H9 (cell line): ENCODE results near the gene KCNMA1. TPM values are rescaled to one million over a fixed set of nuclear protein-coding genes. Genes with fewer than 3 reads are reported as not detected.

Experiments used
- DNase-seq: peaks from one replicate; pipeline ENCODE4 v3.0.0-alpha.2; 2017
- H2AFZ ChIP-seq: one replicate; pipeline ENCODE4 v1.6.1; 2013; ENCODE audit warnings: mild to moderate bottlenecking, low read length, control low read depth, moderate library complexity
- H2AK5ac ChIP-seq: 2 replicates; pipeline ENCODE4 v1.6.1; 2013; ENCODE audit warnings: low read length, control low read depth, mixed read lengths; ENCODE audit not compliant: insufficient read length
- H2BK120ac ChIP-seq: one replicate; pipeline ENCODE4 v1.6.1; 2013; ENCODE audit warnings: low read depth, mild to moderate bottlenecking, low read length, control low read depth, inconsistent platforms; ENCODE audit not compliant: poor library complexity, severe bottlenecking
- H2BK12ac ChIP-seq: 2 replicates; pipeline ENCODE4 v1.6.1; 2013; ENCODE audit warnings: low read length, control low read depth, mixed read lengths, low read depth; ENCODE audit not compliant: insufficient read length
- H2BK15ac ChIP-seq: 2 replicates; pipeline ENCODE4 v1.6.1; 2013; ENCODE audit warnings: low read depth, low read length, control low read depth
- H2BK20ac ChIP-seq: one replicate; pipeline ENCODE4 v1.6.1; 2013; ENCODE audit warnings: low read depth, mild to moderate bottlenecking, low read length, control low read depth, inconsistent platforms; ENCODE audit not compliant: poor library complexity, severe bottlenecking
- H2BK5ac ChIP-seq: 2 replicates; pipeline ENCODE4 v1.6.1; 2013; ENCODE audit warnings: low read length, control low read depth, mixed read lengths; ENCODE audit not compliant: insufficient read length
- H3K14ac ChIP-seq: 2 replicates; pipeline ENCODE4 v1.6.1; 2013; ENCODE audit warnings: low read length, control low read depth; ENCODE audit not compliant: insufficient read depth
- H3K18ac ChIP-seq: 2 replicates; pipeline ENCODE4 v1.6.1; 2013; ENCODE audit warnings: low read depth, mild to moderate bottlenecking, mixed read lengths, low read length, control low read depth; ENCODE audit not compliant: insufficient read length
- H3K23ac ChIP-seq: 2 replicates; pipeline ENCODE4 v1.6.1; 2013; ENCODE audit warnings: low read length, control low read depth, mixed read lengths, low read depth; ENCODE audit not compliant: insufficient read length
- H3K23me2 ChIP-seq: 2 replicates; pipeline ENCODE4 v1.6.1; 2013; ENCODE audit warnings: low read depth, mild to moderate bottlenecking, mixed read lengths, low read length, control low read depth; ENCODE audit not compliant: insufficient read length, poor library complexity, severe bottlenecking
- H3K27ac ChIP-seq: 2 replicates; pipeline ENCODE4 v1.5.1; 2013; ENCODE audit warnings: low read length, control low read depth, mixed read lengths, low read depth; ENCODE audit not compliant: insufficient read length
- H3K27me3 ChIP-seq: 2 replicates; pipeline ENCODE4 v1.6.1; 2013; ENCODE audit warnings: low read length, control low read depth, inconsistent platforms; ENCODE audit not compliant: insufficient read depth
- H3K4ac ChIP-seq: 2 replicates; pipeline ENCODE4 v1.6.1; 2013; ENCODE audit warnings: low read depth, mild to moderate bottlenecking, control low read depth, inconsistent platforms, low read length, moderate library complexity
- H3K4me1 ChIP-seq: 2 replicates; pipeline ENCODE4 v1.6.1; 2013; ENCODE audit warnings: low read length, control low read depth, inconsistent platforms; ENCODE audit not compliant: insufficient read depth
- H3K4me2 ChIP-seq: 2 replicates; pipeline ENCODE4 v1.6.1; 2013; ENCODE audit warnings: low read length, control low read depth, mixed read lengths; ENCODE audit not compliant: insufficient read length, insufficient read depth
- H3K56ac ChIP-seq: 2 replicates; pipeline ENCODE4 v1.6.1; 2013; ENCODE audit warnings: low read depth, mild to moderate bottlenecking, mixed read lengths, low read length, control low read depth; ENCODE audit not compliant: insufficient read length
- H3K79me1 ChIP-seq: 2 replicates; pipeline ENCODE4 v1.6.1; 2013; ENCODE audit warnings: low read depth, mild to moderate bottlenecking, moderate library complexity, low read length, control low read depth, inconsistent platforms; ENCODE audit not compliant: insufficient read depth, poor library complexity, severe bottlenecking
- H3K79me2 ChIP-seq: 2 replicates; pipeline ENCODE4 v1.6.1; 2013; ENCODE audit warnings: low read length, control low read depth, inconsistent platforms; ENCODE audit not compliant: insufficient read depth
- H3K9ac ChIP-seq: 2 replicates; pipeline ENCODE4 v1.6.1; 2013; ENCODE audit warnings: low read length, control low read depth, mixed read lengths; ENCODE audit not compliant: insufficient read length; ENCODE audit errors: extremely low read depth
- H3K9me3 ChIP-seq: one replicate; pipeline ENCODE4 v1.6.1; 2013; ENCODE audit warnings: low read depth, low read length, inconsistent platforms; ENCODE audit not compliant: control insufficient read depth
- H3T11ph ChIP-seq: one replicate; pipeline ENCODE4 v1.6.1; 2013; ENCODE audit warnings: mild to moderate bottlenecking, low read length, control low read depth, inconsistent platforms
- H4K20me1 ChIP-seq: one replicate; pipeline ENCODE4 v1.6.1; 2013; ENCODE audit not compliant: control insufficient read depth, insufficient read length, insufficient read depth
- H4K5ac ChIP-seq: 2 replicates; pipeline ENCODE4 v1.6.1; 2013; ENCODE audit warnings: low read depth, mild to moderate bottlenecking, mixed read lengths, low read length, control low read depth; ENCODE audit not compliant: insufficient read length
- H4K8ac ChIP-seq: replicated peaks from 2 replicates; pipeline ENCODE4 v1.6.1; 2013; ENCODE audit warnings: low read length, control low read depth, mixed read lengths, low read depth; ENCODE audit not compliant: insufficient read length
- H4K91ac ChIP-seq: 2 replicates; pipeline ENCODE4 v1.6.1; 2013; ENCODE audit warnings: low read depth, mild to moderate bottlenecking, moderate library complexity, mixed read lengths, low read length, control low read depth; ENCODE audit not compliant: insufficient read length
- H3K27ac Mint-ChIP-seq, 3 experiments: 2 replicates in 2 of 3; 3 replicates in 1 of 3; pipeline ENCODE4 v1.8.0; 2020 to 2021; ENCODE audit warnings: mixed read lengths in 3 of 3, mild to moderate bottlenecking in 1 of 3, moderate library complexity in 1 of 3
- H3K27me3 Mint-ChIP-seq: 2 replicates; pipeline ENCODE4 v1.8.0; 2021; ENCODE audit warnings: low read depth, mild to moderate bottlenecking, moderate library complexity, mixed read lengths
- H3K36me3 Mint-ChIP-seq, 3 experiments: 2 replicates in 2 of 3; 3 replicates in 1 of 3; pipeline ENCODE4 v1.8.0; 2020 to 2021; ENCODE audit warnings: low read depth in 3 of 3, mixed read lengths in 3 of 3; ENCODE audit not compliant: insufficient read depth in 1 of 3
- H3K4me1 Mint-ChIP-seq, 2 experiments: 2 replicates each; pipeline ENCODE4 v1.8.0; 2020; ENCODE audit warnings: mixed read lengths in 2 of 2
- H3K4me3 Mint-ChIP-seq, 2 experiments: 2 replicates in 1 of 2; 3 replicates in 1 of 2; pipeline ENCODE4 v1.8.0; 2020 to 2021; ENCODE audit warnings: mild to moderate bottlenecking in 2 of 2, mixed read lengths in 2 of 2, moderate library complexity in 1 of 2
- H3K9me3 Mint-ChIP-seq, 2 experiments: 2 replicates in 1 of 2; 3 replicates in 1 of 2; pipeline ENCODE4 v1.8.0; 2020; ENCODE audit warnings: mild to moderate bottlenecking in 2 of 2, mixed read lengths in 2 of 2, moderate library complexity in 1 of 2
- WGBS: extraction: QIAGEN DNeasy Blood & Tissue Kit; methylation state at CpG from one replicate; pipeline ENCODE4 v1.1.7; 2013; ENCODE audit warnings: missing lambda C conversion rate, low lambda C conversion rate, mixed read lengths; ENCODE audit not compliant: insufficient read length; ENCODE audit errors: extremely low coverage; 5-methylcytosine and 5-hydroxymethylcytosine counted together
- total RNA-seq: library from RNA; stranded (reverse); gene quantifications from 2 replicates; pipeline ENCODE4 v1.2.1, GENCODE V29; 2021
- TF ChIP-seq, protein P1 (sequence below): fragments of 200-600 bp; sonication (generic); conservative IDR thresholded peaks from 3 replicates; pipeline ENCODE4 v1.8.0; 2021; ENCODE audit warnings: antibody characterized with exemption, mild to moderate bottlenecking

The KCNMA1 gene
- total RNA-seq, 1 experiment from 2014 or later, result 2.0 TPM

DNA sequence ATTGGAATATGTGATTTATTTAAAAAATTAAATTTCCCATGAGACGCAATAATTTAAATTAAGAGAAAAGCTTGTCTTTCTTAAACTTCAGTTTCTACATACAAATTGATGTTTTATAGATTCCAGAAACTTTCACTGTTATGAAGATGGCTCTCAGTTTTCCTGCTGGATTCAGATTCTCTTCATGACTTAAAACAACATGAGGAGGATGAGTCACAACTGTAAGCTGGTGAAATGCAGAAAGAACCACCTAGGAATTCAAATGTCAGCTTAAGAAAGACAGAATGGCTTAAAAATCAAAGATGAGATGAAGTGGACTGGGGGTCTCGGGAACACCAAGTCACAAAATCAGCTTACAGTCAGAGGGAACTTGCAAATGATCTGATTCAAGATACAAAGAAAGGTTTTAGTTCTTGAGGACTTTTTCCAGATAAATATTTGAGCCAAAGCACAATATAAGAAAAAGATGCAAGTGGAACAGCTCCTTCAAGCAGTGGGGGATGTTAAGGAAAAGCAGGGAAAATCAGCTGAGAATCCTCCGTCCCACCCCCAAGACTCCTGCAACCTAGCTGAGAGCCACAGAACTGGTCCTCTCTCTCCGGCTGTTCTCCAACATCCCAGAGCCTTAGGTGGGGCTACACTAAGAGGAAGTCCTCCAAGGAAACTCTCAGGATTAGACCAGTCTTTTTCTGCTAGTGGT, 279.8 kb downstream of the KCNMA1 start:
- Histone ChIP-seq H2AK5ac (no peak overlapping the region), H2BK5ac (no peak overlapping the region), H4K91ac (no peak overlapping the region), H3K9me3 (no peaks in the 10 kb centered on the region), H4K20me1 (no peaks in the 10 kb centered on the region), H3K56ac (no peak overlapping the region), H3K18ac (no peak overlapping the region), H3K79me2 (no peaks in the 10 kb centered on the region), H3K9ac (no peak overlapping the region), H4K8ac (no peak overlapping the region), H2AFZ (no peak overlapping the region), H2BK12ac (no peak overlapping the region), H2BK15ac (no peak overlapping the region), H2BK20ac (no peak overlapping the region), H3K23ac (no peak overlapping the region), H3K4ac (no peak overlapping the region), H3K14ac (no peak overlapping the region), H3K79me1 (no peaks in the 10 kb centered on the region), H3K27ac (no peak overlapping the region), H2BK120ac (no peak overlapping the region), H4K5ac (no peak overlapping the region), H3K4me2 (no peak overlapping the region), H3T11ph (no peak overlapping the region), H3K23me2 (no peaks in the 10 kb centered on the region), H3K27me3 (no peaks in the 10 kb centered on the region), H3K4me1 (no peaks in the 10 kb centered on the region)
- TF ChIP-seq, protein P1, sequence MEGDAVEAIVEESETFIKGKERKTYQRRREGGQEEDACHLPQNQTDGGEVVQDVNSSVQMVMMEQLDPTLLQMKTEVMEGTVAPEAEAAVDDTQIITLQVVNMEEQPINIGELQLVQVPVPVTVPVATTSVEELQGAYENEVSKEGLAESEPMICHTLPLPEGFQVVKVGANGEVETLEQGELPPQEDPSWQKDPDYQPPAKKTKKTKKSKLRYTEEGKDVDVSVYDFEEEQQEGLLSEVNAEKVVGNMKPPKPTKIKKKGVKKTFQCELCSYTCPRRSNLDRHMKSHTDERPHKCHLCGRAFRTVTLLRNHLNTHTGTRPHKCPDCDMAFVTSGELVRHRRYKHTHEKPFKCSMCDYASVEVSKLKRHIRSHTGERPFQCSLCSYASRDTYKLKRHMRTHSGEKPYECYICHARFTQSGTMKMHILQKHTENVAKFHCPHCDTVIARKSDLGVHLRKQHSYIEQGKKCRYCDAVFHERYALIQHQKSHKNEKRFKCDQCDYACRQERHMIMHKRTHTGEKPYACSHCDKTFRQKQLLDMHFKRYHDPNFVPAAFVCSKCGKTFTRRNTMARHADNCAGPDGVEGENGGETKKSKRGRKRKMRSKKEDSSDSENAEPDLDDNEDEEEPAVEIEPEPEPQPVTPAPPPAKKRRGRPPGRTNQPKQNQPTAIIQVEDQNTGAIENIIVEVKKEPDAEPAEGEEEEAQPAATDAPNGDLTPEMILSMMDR, result no peak
- Mint-ChIP-seq H3K36me3 (no peaks in the 10 kb centered on the region), H3K9me3 (no peaks in the 10 kb centered on the region), H3K27me3 (no peaks in the 10 kb centered on the region; the same call in 1 of the 2 replicates), H3K4me1 (peaks cover 0 to 2% of the 10 kb centered on the region in 2 experiments; a peak in 1 of 4 replicates), H3K27ac (no peak overlapping the region), H3K4me3 (no peak overlapping the region)
- no CpG with 5 or more reads among the region's 4 CpGs for WGBS
- no peak for DNase-seq
